Measurements from ENCODE around the gene LMO1. TPM values are rescaled to one million over a fixed set of nuclear protein-coding genes. Genes with fewer than 3 reads are reported as not detected.

LMO1 gene
- total RNA-seq, 1 donor from 2014 or later, result 2.6 TPM

GRCh38 chr11:8207080-8208000 lies 56.3 kb downstream of the LMO1 start:
- DNase-seq (ENCODE audit: low spot score), result peak; percentile 14

GRCh38 chr11:8206251-8207079 lies 57.2 kb downstream of the LMO1 start:
- DNase-seq (ENCODE audit: low spot score), result peak; percentile 62

DNA sequence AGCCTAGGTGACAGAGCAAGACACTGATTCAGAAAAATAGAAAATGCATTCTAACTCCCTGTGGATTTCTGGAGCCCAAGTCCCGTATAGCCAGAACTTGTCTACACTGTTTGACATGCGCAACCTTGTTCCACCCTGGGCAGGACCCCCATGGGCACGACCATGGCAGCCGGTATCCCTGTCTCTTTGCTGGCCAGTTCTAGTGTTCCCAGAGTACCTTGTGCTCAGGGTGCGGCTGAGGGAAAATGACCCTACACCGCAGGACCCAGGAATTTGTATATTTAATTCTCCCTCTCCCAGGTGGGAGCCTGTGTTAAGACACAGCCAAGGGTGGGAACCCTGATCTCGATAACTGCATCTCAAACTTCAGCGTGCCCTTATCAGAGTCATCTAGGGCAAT lies 58.1 kb downstream of the LMO1 start:
- no peak for DNase-seq (ENCODE audit: low spot score)

DNA sequence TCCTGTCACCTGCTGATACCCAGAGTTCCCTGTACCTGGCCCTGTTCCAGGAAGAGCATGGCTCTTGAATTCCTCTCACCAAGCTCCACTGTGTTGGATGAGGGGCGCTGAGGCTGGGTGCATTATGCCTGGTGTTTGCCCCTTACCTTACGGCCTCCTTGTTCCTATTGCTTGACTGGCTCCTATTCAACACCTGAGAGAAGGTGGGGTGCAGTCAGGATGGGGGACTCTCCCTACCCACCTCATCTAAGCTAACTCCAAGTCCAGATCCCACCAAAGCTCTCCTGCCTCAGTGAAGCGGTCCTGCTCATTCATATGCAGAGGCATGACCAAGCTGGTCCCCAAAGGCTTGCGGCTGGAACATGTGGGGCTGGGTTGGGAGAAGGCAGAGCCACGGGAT lies 59.1 kb downstream of the LMO1 start:
- DNase-seq (ENCODE audit: low spot score), result no peak

DNA sequence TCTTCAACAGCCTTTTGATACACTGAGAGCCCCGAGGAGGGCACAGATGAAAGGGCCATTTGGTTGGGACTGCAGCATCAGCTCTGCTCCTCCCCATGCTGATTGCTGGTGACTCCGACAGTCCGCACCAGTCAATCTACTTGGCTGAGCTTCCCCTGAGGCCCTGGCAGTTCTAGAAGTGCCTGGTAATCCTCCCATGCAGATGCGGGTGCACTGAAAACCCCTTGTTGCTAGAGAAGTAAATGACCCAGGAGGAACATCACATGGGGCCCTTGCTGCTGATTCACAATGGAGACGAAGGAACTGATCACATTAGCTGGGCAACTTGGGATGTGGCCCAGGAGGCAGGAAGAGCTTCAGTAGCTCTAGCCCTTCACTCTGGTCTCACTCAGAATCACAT lies 59.7 kb downstream of the LMO1 start:
- DNase-seq (ENCODE audit: low spot score), result no peak

- DNase-seq (ENCODE audit: low spot score), result no peak
Measured at GRCh38 chr11:8203414-8203715, 60.3 kb downstream of the LMO1 start.

DNA sequence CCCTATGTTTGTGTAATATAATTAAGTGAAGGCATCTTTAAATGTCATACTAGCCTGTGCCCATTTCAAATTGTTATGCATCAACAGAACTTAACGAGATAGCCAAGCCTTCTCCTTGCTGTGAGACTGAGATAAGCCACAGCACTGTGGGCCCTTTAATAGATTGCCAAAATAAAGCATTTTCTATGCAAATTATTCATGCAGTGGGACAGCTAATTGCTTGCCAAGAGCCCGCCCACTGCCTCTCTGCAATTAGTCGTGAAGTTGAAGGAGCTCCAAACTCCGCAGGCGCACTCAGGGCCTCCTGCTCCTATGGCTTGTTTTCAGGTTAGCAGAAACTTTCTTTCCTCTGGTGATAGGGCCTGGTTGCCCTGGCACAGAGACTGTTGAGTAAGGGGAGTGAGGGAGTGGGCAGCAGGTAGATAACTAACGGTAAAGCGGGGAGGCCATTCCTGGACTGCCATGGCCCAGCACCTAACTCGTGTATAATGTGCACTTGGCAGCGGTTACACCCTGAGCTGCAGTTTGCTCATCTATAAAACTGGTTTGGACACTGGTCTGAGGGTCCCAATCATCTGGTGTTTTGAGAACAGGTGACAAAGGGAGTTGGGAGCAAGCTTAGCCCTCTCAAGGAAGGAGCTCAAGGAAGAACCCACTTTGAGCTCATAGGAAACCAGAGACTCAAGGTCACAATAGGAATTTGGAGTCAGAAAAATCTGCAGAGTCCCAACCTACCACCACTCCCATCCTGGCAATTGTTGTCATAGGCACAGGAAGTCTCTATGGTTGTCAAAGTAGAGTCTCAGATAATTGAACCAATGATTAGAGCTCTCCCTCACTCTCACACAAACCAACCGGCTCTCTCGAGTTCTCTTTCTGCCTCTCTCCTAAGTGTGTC lies 60.9 kb downstream of the LMO1 start:
- no peak for DNase-seq (ENCODE audit: low spot score)

DNA sequence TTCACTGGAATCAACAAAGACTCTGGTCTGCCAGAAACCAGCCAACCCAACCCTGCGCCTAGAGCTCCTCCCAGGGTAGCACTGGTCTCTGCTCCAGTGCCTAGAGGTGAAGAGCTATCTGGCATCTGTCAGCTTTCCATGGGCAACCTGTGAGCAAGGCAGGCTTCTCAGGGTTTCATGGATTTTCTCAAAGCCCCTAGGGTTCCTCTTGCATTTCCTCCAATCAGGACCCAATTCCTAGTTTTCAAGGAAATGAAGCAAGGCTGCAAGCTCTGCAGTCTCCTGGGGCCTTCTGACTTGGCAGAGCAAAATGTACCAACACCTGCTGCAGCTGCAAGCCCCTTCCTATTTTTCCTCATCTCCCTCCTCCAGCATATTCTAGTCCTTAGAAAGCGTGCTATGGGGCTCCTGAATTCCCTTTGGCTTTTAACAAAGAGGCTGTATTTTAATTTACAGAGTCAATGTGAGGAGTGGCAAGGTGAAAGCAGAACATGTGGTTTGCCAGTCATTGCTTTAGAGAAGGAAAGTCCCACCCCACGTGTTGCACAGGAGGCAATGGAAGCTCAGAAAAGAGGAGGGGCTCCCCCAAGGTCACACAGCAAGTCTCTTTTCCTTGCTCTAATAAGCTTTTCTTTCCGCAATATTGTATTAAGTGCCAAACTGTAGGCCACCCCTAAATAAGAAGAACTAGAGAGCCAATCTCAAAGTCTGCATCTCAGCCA lies 61.9 kb downstream of the LMO1 start:
- DNase-seq (ENCODE audit: low spot score), result no peak

DNA sequence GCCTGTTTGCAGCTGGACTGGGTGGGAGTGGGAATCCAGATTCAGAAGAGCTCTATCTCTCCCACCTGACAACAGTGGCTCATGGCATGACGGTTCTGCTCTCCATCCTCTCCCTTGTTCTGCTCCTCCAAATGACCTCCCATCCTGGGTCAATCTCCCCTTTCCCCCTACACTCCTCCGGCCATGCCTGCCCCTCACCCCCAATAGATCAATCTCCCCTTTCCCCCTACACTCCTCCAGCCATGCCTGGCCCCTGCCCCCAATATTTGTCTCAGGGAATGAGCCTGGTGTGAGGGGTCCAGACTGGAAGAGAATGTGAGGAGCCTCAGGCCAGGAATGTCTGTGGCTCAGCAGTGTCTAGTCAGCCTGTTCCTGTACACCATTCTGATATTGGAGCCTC lies 64.0 kb downstream of the LMO1 start:
- no peak for DNase-seq (ENCODE audit: low spot score)

DNA sequence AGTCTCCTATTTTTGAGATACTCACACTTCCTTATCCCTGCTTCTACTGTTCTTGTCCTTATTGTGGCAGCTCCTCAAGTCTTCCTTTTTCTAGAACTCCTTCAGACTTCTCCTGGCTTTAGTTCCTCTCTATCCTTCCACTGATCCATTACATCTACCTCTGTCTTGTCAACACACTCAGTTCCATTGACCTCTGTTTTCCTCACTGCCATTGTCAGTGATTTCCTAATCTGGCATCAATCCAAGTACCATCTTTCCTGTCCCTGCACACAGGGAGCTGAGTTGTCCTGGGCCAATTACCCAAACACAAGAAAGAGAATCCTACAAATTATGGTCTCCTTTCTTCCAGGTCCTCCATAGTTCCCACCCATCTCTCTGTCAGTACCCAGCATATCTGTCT lies 66.9 kb downstream of the LMO1 start:
- no peak for DNase-seq (ENCODE audit: low spot score)

DNA sequence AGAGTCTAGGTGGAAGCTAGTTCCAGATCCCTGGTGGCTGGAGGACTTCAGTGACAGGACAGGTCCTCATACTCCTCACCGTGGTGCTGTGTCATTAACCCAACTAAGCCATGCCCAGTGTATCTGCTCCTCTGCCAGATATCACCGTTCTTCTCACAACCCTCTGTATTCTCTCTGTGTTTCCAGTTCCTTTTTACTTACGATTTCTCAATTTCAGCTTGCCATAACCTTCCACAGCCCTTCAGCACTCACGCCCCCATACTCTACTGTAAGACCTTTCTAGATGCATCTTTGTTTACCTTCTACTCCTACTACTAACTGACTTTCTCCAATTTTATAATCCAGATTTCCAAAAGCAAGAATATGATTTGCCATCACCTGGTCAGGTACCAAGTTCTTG lies 68.7 kb downstream of the LMO1 start:
- no peak for DNase-seq (ENCODE audit: low spot score)

GRCh38 chr11:8192896-8193209 lies 70.8 kb downstream of the LMO1 start:
- DNase-seq (ENCODE audit: low spot score), result no peak

GRCh38 chr11:8192016-8192895 lies 71.4 kb downstream of the LMO1 start:
- DNase-seq (ENCODE audit: low spot score), result peak; percentile 71

GRCh38 chr11:8190431-8190830 lies 73.2 kb downstream of the LMO1 start:
- peak; percentile 60 for DNase-seq (ENCODE audit: low spot score)

GRCh38 chr11:8186429-8186828 lies 77.2 kb downstream of the LMO1 start:
- DNase-seq (ENCODE audit: low spot score), result no peak

DNA sequence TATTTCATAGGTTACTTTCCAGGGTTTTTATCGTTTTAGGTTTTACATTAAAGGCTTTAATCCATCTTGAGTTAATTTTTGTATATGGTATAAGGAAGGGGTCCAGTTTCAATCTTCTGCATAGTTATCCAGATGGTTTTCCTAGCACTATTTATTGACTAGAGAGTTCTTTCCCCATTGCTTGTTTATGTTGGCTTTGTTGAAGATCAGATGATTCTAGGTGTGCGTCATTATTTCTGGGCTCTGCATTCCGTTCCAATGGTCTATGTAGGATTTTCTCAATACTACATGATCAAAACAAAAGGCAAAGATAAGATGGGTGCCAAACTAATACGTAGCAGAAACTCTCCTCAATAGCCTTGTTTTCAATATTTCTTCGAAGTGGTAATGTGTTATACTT lies 80.6 kb downstream of the LMO1 start:
- DNase-seq (ENCODE audit: low spot score), result no peak

DNA sequence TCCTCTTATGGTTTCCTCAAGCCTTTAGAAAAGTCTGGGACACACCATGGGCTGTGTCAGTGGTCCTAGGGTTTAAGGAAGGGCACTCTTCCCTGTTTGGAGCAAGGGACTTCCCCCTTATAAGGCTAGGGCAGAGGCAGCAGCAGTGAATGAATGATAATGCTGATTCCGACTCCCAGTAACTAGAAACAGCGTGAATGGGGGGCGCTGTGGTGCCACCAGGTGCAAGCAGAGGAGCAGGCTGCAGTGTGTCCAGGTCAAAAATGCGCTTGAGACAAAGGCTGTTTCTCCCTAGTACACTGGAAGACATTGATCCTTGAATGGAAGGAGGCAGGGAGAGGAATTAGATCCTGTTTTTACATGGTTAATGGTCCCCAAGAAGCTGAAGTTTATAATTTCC lies 83.2 kb downstream of the LMO1 start:
- DNase-seq (ENCODE audit: low spot score), result no peak

GRCh38 chr11:8178297-8178696 lies 85.4 kb downstream of the LMO1 start:
- DNase-seq (ENCODE audit: low spot score), result no peak

- no peak for DNase-seq (ENCODE audit: low spot score)
Measured at GRCh38 chr11:8177136-8177535, 86.5 kb downstream of the LMO1 start.

All from umbilical cord (tissue), 2 donors.